HFFc6 (cell line): Measurements from ENCODE around the gene LSG1. TPM values are rescaled to one million over a fixed set of nuclear protein-coding genes. Genes with fewer than 3 reads are reported as not detected.

Source experiments
- DNase-seq: peaks from one replicate; pipeline ENCODE4 v3.0.0-alpha.2; 2018
- H3K27ac Mint-ChIP-seq: 2 replicates; pipeline ENCODE4 v1.8.0; 2020; ENCODE audit warnings: mild to moderate bottlenecking, mixed read lengths
- H3K27me3 Mint-ChIP-seq: 2 replicates; pipeline ENCODE4 v1.8.0; 2021; ENCODE audit warnings: mild to moderate bottlenecking, moderate library complexity, mixed read lengths; ENCODE audit not compliant: insufficient read depth
- H3K36me3 Mint-ChIP-seq: 2 replicates; pipeline ENCODE4 v1.8.0; 2021; ENCODE audit warnings: low read depth, mixed read lengths
- H3K4me1 Mint-ChIP-seq: 2 replicates; pipeline ENCODE4 v1.8.0; 2020; ENCODE audit warnings: low read depth, mixed read lengths
- H3K4me3 Mint-ChIP-seq: 2 replicates; pipeline ENCODE4 v1.8.0; 2020; ENCODE audit warnings: mild to moderate bottlenecking, moderate library complexity, mixed read lengths
- H3K9me3 Mint-ChIP-seq: 2 replicates; pipeline ENCODE4 v1.8.0; 2020; ENCODE audit warnings: mild to moderate bottlenecking, mixed read lengths
- CTCF ChIP-seq: fragments of 200-600 bp; sonication (generic); IDR thresholded peaks from 2 replicates; pipeline ENCODE4 v1.5.0; 2021; ENCODE audit warnings: antibody characterized with exemption, mild to moderate bottlenecking
- total RNA-seq, 6 experiments: library from RNA; stranded (reverse); fragmentation: NEBNext Ultra II Directional; extraction: Animal tissue kit (Norgen Biotek cat#: 25700); gene quantifications; 2 replicates in 1 of 6; 3 replicates in 5 of 6; pipeline ENCODE4 v1.2.3, GENCODE V29; 2021

The LSG1 gene
- total RNA-seq, 6 experiments from 2014 or later = 26.4 to 31.7 (median 29.3) TPM

- peaks cover 41% of the 10 kb centered on the region for H3K4me1 Mint-ChIP-seq
- H3K4me3 Mint-ChIP-seq = peak overlapping the region; percentile 50
- H3K36me3 Mint-ChIP-seq = no peaks in the 10 kb centered on the region
- peaks cover 15% of the 10 kb centered on the region for H3K27me3 Mint-ChIP-seq
- H3K27ac Mint-ChIP-seq = peak overlapping the region; percentile 48
- TF ChIP-seq CTCF = peak; percentile 91
- DNase-seq = peak; percentile 88
- H3K9me3 Mint-ChIP-seq = no peaks in the 10 kb centered on the region
These were observed 10.8 kb upstream of the LSG1 start for GRCh38 chr3:194682694-194683310.

- DNase-seq = no peak
- Mint-ChIP-seq H3K36me3 (no peaks in the 10 kb centered on the region), H3K4me3 (peak overlapping the region; percentile 50), H3K9me3 (no peaks in the 10 kb centered on the region), H3K27ac (peak overlapping the region; percentile 22), H3K27me3 (peaks cover 15% of the 10 kb centered on the region), H3K4me1 (peaks cover 38% of the 10 kb centered on the region)
- no peak for TF ChIP-seq CTCF
These were observed 10.2 kb upstream of the LSG1 start for GRCh38 chr3:194682189-194682693.

GRCh38 chr3:194680888-194681615 is 9.1 kb upstream of the LSG1 start:
- H3K9me3 Mint-ChIP-seq = no peaks in the 10 kb centered on the region
- no peak for DNase-seq
- peaks cover 32% of the 10 kb centered on the region for H3K4me1 Mint-ChIP-seq
- H3K4me3 Mint-ChIP-seq = no peak overlapping the region
- peaks cover 13% of the 10 kb centered on the region for H3K27me3 Mint-ChIP-seq
- no peak for TF ChIP-seq CTCF
- no peaks in the 10 kb centered on the region for H3K36me3 Mint-ChIP-seq
- no peak overlapping the region for H3K27ac Mint-ChIP-seq

- no peak for TF ChIP-seq CTCF
- Mint-ChIP-seq H3K4me3 (no peak overlapping the region), H3K27me3 (peaks cover 5% of the 10 kb centered on the region), H3K4me1 (peaks cover 26% of the 10 kb centered on the region), H3K27ac (no peak overlapping the region), H3K36me3 (no peaks in the 10 kb centered on the region; the same call in 1 of the 2 replicates), H3K9me3 (no peaks in the 10 kb centered on the region)
- DNase-seq = no peak
These were observed 4.5 kb upstream of the LSG1 start for GRCh38 chr3:194676471-194676870.

GRCh38 chr3:194675680-194676079 is 3.7 kb upstream of the LSG1 start:
- H3K4me1 Mint-ChIP-seq = peaks cover 28% of the 10 kb centered on the region
- DNase-seq = no peak
- H3K27me3 Mint-ChIP-seq = peaks cover 1% of the 10 kb centered on the region; the same call in 1 of the 2 replicates
- no peaks in the 10 kb centered on the region for H3K9me3 Mint-ChIP-seq
- no peak overlapping the region for H3K27ac Mint-ChIP-seq
- H3K4me3 Mint-ChIP-seq = peak overlapping the region; percentile 52; the same call in 1 of the 2 replicates
- H3K36me3 Mint-ChIP-seq = no peaks in the 10 kb centered on the region; the same call in 1 of the 2 replicates
- no peak for TF ChIP-seq CTCF
